Right renal pelvis (tissue), 4 donors: ENCODE data around the gene SWSAP1. TPM values are rescaled to one million over a fixed set of nuclear protein-coding genes. Genes with fewer than 3 reads are reported as not detected.
"Not testable (repeated sequence)": the region's sequence is repeated elsewhere in the genome, so short reads cannot be mapped to it uniquely, and the experiment has no call there.

ENCODE experiments used
- DNase-seq, 4 donors: peaks; one replicate each; pipeline ENCODE4 v3.0.0-alpha.2; 2013; ENCODE audit warnings: low read depth in 4 of 4, low spot score in 3 of 4, missing footprints in 1 of 4
- polyA plus RNA-seq, 4 donors: library from polyadenylated mRNA; unstranded; fragments of 120-200 nt; gene quantifications; one replicate each; pipeline ENCODE4 v1.2.1, GENCODE V29; 2013; ENCODE audit not compliant: insufficient read length in 4 of 4

SWSAP1 gene
- polyA plus RNA-seq, 4 donors = 2.7 to 4.0 (median 3.0) TPM

- not testable (repeated sequence) for DNase-seq
Measured at GRCh38 chr19:11406703-11407236, 32.3 kb downstream of the SWSAP1 start.

DNA sequence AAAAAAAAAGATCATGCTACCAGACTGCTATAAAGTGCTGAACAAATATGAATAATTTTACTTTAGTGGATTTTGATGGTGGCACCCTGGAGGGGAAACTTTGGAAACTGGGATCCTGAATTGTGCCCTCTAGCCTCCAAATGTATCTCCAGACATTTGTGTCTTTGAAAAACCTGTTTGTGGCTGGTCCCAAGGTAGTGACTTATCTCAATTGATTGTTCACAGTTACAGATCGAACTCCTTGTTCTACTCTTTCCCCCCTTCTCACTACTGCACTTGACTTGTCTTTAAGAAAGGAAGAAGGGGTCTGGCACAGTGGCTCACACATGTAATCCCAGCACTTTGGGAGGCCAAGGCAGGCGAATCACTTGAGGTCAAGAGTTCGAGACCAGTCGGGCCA lies 34.1 kb downstream of the SWSAP1 start:
- no peak for DNase-seq

- DNase-seq = no peak
Measured at GRCh38 chr19:11410682-11411081, 36.2 kb downstream of the SWSAP1 start.

- no peak for DNase-seq
Measured at GRCh38 chr19:11414544-11414943, 40.1 kb downstream of the SWSAP1 start.

GRCh38 chr19:11416346-11417052 lies 42.0 kb downstream of the SWSAP1 start:
- no peak for DNase-seq

DNA sequence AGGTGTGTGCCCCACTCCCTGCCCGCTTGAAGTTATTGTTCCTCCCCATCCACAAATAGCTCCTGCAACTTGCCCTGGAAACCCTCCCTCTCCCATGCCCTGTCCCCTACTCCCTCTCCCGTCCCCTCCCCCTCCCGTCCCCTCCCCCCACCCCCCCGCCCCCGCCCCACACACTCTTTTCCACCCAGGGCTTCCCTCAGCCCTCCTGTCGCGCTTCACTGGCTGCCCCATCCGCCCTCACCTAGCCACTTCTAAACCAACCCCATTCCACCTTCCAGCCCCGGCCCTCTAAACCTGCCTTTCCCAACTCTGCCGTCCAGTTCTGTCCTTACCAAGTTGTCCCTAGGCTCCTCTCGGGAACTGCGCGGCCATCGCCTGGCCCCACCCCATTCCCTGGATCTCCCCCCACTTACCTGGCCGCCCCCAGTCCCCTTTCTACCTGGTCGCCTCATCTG lies 43.7 kb downstream of the SWSAP1 start:
- no peak for DNase-seq

- no peak for DNase-seq
Measured at GRCh38 chr19:11418549-11419506, 44.4 kb downstream of the SWSAP1 start, which contains the start of gene RGL3. Gene RGL3, minus strand, starts transcription at chr19:11419314. Its CDS starts 36 bp downstream, at chr19:11419278.

- DNase-seq = no peak
Measured at GRCh38 chr19:11420429-11421370, 46.2 kb downstream of the SWSAP1 start.

DNA sequence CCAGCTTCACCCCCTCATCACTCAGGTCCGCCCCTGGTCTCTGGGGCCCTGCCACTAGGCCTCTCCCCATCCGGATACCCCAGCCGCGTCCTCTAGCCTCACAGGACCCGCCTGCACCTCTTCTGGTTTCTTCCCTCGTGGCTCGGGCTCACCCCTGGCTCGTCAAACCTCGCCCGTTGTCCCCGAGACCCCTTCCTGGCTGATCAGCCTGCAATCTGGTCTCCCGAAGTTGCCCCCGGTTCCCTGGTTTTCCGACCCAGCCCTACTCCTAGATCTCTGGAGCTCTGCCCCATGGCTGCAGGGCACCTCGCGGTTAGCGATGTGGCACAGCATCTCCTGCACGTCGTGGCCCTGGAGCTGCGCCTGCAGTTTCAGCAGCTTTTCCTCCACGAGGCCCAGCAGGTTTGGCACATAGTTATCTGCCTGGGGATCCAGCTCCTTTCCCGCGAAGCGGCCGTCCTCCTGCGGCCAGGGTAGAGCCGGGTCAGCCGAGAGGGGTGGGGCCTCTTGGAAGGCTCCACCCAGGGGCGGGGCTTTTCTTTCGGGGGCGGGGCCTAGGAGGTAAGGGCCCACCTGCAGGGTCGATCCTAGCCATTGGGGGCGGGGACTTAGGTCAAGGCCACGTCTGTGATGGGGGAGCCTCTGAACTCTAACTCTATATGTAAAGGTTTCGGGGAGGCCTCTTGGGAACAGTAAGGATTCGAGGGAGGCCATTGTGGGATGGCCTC lies 47.1 kb downstream of the SWSAP1 start:
- DNase-seq = no peak

DNA sequence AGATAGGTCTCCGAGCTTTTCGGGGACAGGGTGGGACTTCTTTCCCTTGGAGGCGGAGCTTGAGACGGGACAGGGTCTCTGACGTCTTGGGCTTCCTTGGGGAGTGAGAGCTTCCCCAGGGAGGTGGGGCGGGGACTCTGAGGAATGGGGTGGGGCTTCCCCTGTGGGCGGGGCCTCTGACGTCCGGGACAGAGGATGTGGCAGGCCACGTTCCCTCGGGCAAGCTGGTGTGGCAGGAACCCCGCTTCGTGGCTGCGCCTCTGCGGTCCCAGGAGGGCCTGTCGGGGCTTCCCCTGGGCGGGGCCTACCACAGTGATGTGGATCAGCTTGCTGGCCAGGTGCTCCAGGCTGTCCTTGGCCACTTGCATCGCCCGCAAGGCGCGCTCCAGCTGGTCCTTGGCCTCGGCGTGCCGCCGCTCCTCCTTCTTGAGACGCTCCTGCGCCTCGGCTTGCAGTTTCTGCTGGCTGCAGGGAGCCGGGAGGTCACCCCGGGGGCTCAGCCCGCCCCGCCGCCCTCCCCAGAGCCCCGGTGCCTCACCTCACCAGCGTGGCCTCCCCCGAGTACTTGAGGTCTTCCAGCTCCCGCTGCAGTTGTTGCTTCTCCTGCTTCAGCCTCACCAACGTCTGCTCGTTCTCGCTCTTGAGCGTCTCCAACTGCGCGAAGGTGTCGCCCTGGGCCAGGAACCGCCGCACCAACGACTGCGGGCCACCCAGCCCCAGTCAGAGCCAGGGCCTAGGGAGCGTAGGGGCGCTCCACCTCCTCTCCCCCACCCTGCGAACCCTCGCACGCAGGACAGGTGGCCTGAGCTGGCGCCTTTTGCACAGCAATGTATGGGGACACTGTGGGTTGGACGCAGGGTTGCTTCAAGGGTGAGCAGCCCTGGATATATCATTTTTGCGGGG lies 47.9 kb downstream of the SWSAP1 start:
- no peak for DNase-seq

DNA sequence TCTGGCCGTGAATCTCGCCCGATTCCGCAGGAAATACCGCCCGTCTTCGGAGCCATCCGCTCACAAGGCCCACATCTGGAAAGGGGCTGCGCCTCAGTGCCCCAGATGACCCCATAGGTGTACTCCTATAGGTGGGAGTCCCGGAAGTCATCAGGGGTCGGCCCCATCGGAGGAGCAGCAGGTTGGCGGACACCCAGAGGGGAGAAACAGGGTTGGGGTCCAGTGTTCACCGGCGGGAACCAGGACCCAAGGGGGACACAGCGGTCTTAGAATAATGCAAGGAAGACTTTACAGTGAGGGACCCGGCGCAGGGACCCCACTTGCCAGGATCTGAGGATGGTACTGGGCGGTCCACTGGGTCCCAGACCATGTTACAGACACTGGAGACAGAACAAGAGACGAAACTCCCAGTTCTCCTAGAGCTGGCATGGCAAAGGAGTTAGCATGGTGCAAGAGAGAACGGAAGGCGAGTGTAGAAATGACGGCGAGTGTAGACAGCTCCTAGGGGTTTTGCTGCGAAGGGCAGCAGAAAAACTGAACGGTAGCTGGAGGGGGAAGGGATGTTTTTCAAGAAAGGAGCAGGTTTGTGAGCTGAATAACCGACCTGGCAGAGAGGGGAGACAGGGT lies 48.8 kb downstream of the SWSAP1 start:
- DNase-seq = no peak

DNA sequence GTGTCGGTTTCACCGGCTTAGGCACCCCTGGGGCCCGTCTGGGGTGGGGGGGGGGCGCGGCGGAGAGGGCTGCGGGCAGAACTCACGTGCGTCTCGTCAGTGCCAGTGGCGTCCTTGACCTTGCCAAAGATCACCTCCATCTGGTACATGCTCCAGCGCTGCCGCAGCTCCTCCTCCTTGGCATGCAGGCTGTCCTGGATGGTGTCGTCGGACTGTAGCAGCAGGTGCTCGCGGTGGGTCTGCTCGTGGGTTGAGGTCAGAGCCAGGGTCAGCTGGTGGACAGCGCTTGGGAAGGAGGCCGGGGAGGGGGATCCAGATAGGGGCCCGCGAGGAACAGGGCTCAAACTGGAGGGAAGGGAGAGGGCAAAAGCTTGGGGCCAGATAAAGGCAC lies 49.3 kb downstream of the SWSAP1 start:
- DNase-seq = no peak

Other genes with a start within 250 kb of the SWSAP1 start
- 10 to 100 TPM; 11.9 to 17.1 (median 16.1) TPM for gene SPC24, start 218.9 kb upstream of the SWSAP1 start, polyA plus RNA-seq
- gene KANK2, start 177.1 kb upstream of the SWSAP1 start, polyA plus RNA-seq = 100 to 1,000 TPM; 119 to 127 (median 123) TPM
- gene ANGPTL8, start 135.0 kb upstream of the SWSAP1 start, polyA plus RNA-seq = under 1 TPM; 0.29 to 0.64 (median 0.55) TPM
- gene DOCK6, start 112.1 kb upstream of the SWSAP1 start, polyA plus RNA-seq = 10 to 100 TPM; 39.1 to 48.9 (median 45.9) TPM
- under 1 TPM in 1 of 4 donors, not detected in 3; 0.16 TPM for gene TSPAN16, start 78.5 kb upstream of the SWSAP1 start, polyA plus RNA-seq
- 10 to 100 TPM; 16.5 to 17.7 (median 17.4) TPM for gene RAB3D, start 35.0 kb upstream of the SWSAP1 start, polyA plus RNA-seq
- 100 to 1,000 TPM; 122 to 159 (median 132) TPM for gene TMEM205, start 28.4 kb upstream of the SWSAP1 start, polyA plus RNA-seq
- gene CCDC159, start 28.1 kb upstream of the SWSAP1 start, polyA plus RNA-seq = 10 to 100 TPM; 23.1 to 32.6 (median 24.4) TPM
- gene PLPPR2, start 19.2 kb upstream of the SWSAP1 start, polyA plus RNA-seq = 10 to 100 TPM; 11.7 to 18.7 (median 13.7) TPM
- 10 to 100 TPM; 21.7 to 32.3 (median 24.7) TPM for gene EPOR, start 9.6 kb downstream of the SWSAP1 start, polyA plus RNA-seq
- 10 to 100 TPM; 68.7 to 94.8 (median 75.5) TPM for gene RGL3, start 44.6 kb downstream of the SWSAP1 start, polyA plus RNA-seq
- 1 to 10 TPM; 1.3 to 2.2 (median 1.6) TPM for gene ODAD3, start 60.5 kb downstream of the SWSAP1 start, polyA plus RNA-seq
- gene PRKCSH, start 61.0 kb downstream of the SWSAP1 start, polyA plus RNA-seq = 100 to 1,000 TPM; 329 to 390 (median 354) TPM
- under 1 TPM; 0.11 to 0.43 (median 0.15) TPM for gene ELAVL3, start 106.4 kb downstream of the SWSAP1 start, polyA plus RNA-seq
- 10 to 100 TPM in 2 of 4 donors, 1 to 10 TPM in 2; 9.1 to 11.1 (median 10.0) TPM for gene ZNF653, start 131.2 kb downstream of the SWSAP1 start, polyA plus RNA-seq
- 10 to 100 TPM; 37.3 to 50.9 (median 38.2) TPM for gene ECSIT, start 154.5 kb downstream of the SWSAP1 start, polyA plus RNA-seq
- 1 to 10 TPM; 3.1 to 5.2 (median 4.5) TPM for gene CNN1, start 164.2 kb downstream of the SWSAP1 start, polyA plus RNA-seq
- gene ELOF1, start 184.6 kb downstream of the SWSAP1 start, polyA plus RNA-seq = 10 to 100 TPM; 47.1 to 58.9 (median 50.0) TPM
- 10 to 100 TPM; 11.8 to 17.2 (median 14.1) TPM for gene ACP5, start 203.0 kb downstream of the SWSAP1 start, polyA plus RNA-seq
- 10 to 100 TPM; 40.8 to 54.1 (median 46.2) TPM for gene ZNF627, start 222.8 kb downstream of the SWSAP1 start, polyA plus RNA-seq